ENCODE results near the gene XKR7. TPM values are rescaled to one million over a fixed set of nuclear protein-coding genes. Genes with fewer than 3 reads are reported as not detected.

The XKR7 gene
- total RNA-seq, 1 donor from 2014 or later = 4.9 TPM

- Mint-ChIP-seq H3K27ac (ENCODE audit: unreplicated experiment) (no peak overlapping the region), H3K4me1 (no peaks in the 10 kb centered on the region), H3K36me3 (ENCODE audit: low read depth) (no peaks in the 10 kb centered on the region), H3K9me3 (no peaks in the 10 kb centered on the region), H3K27me3 (ENCODE audit: low read depth) (peaks cover 27% of the 10 kb centered on the region), H3K4me3 (no peak overlapping the region)
- no peak for DNase-seq (ENCODE audit: low read depth, low spot score)
- no peak for TF ChIP-seq CTCF (conservative IDR thresholded peaks at IDR 0.05)
These were observed 19.8 kb downstream of the XKR7 start for GRCh38 chr20:31987744-31988143.

DNA sequence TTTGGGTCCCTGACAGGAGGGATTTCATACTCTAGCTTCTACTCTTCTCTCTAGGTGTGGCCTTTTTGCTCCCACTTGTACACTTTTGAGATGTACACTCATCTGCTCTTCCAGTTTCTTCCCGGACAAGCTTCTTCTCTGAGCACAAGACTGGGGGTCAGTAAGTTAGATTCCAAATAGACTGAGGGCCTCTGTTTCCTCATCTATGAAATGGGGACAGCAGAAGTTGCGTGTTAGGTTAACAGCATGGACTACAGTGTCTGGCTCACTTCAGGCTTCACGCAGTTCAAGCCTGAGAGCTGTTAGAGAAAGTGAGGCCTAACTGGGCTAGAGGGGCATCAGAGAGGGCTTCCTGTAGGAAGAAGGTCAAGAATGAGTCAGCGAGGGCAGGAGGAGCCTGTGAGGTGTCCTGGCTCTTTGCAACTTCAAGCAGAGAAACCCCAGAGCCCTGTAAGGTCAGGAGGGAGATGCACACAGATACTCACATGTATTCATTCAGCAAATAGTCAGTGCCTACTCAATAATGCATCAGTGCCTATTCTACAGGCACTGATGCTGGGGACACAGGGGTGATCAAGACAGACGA lies 20.6 kb downstream of the XKR7 start:
- Mint-ChIP-seq H3K4me1 (no peaks in the 10 kb centered on the region), H3K27me3 (ENCODE audit: low read depth) (peaks cover 29% of the 10 kb centered on the region), H3K9me3 (no peaks in the 10 kb centered on the region), H3K4me3 (no peak overlapping the region), H3K36me3 (ENCODE audit: low read depth) (no peaks in the 10 kb centered on the region), H3K27ac (ENCODE audit: unreplicated experiment) (no peak overlapping the region)
- no peak for DNase-seq (ENCODE audit: low read depth, low spot score)
- no peak for TF ChIP-seq CTCF (conservative IDR thresholded peaks at IDR 0.05)

DNA sequence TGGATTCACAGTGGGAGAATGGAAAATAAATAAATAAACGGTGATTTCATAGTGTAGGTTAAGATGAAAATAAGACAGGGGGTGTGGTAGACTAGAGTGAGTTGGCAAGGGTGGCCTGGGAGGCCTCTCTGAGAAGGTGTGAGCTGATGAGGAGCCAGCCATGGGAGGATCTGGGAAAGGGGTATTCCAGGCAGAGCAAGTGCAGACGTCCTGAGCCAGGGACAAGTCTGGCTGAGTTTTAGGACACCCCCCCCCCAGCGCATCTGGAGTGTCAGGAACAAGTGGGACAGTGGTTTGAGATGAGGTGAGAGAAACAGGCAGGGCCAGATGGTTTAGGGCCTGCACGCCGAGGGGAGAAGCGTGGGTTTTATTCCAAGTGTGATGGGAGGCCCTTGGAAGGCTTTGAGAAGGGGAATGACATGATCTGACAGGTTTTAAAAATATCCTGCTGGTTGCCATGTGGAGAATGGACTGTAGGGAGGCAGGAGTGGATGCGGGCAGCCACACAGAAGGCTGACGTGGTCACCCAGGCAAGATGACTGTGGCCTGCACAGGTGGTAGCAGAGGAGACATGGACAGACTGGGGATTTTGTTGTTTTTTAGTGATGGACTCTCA lies 21.2 kb downstream of the XKR7 start:
- Mint-ChIP-seq H3K27me3 (ENCODE audit: low read depth) (peaks cover 35% of the 10 kb centered on the region), H3K9me3 (no peaks in the 10 kb centered on the region), H3K27ac (ENCODE audit: unreplicated experiment) (no peak overlapping the region), H3K36me3 (ENCODE audit: low read depth) (no peaks in the 10 kb centered on the region), H3K4me3 (no peak overlapping the region), H3K4me1 (no peaks in the 10 kb centered on the region)
- TF ChIP-seq CTCF (conservative IDR thresholded peaks at IDR 0.05) = no peak
- no peak for DNase-seq (ENCODE audit: low read depth, low spot score)

- H3K9me3 Mint-ChIP-seq = no peaks in the 10 kb centered on the region
- no peak for TF ChIP-seq CTCF (conservative IDR thresholded peaks at IDR 0.05)
- no peak overlapping the region for H3K4me3 Mint-ChIP-seq
- H3K36me3 Mint-ChIP-seq (ENCODE audit: low read depth) = no peaks in the 10 kb centered on the region
- peaks cover 52% of the 10 kb centered on the region for H3K27me3 Mint-ChIP-seq (ENCODE audit: low read depth)
- no peak overlapping the region for H3K27ac Mint-ChIP-seq (ENCODE audit: unreplicated experiment)
- DNase-seq (ENCODE audit: low read depth, low spot score) = no peak
- H3K4me1 Mint-ChIP-seq = no peaks in the 10 kb centered on the region
These were observed 22.8 kb downstream of the XKR7 start for GRCh38 chr20:31990641-31991338.

- Mint-ChIP-seq H3K36me3 (ENCODE audit: low read depth) (no peaks in the 10 kb centered on the region), H3K4me3 (no peak overlapping the region), H3K27me3 (ENCODE audit: low read depth) (peaks cover 57% of the 10 kb centered on the region), H3K4me1 (no peaks in the 10 kb centered on the region), H3K27ac (ENCODE audit: unreplicated experiment) (no peak overlapping the region), H3K9me3 (no peaks in the 10 kb centered on the region)
- no peak for DNase-seq (ENCODE audit: low read depth, low spot score)
- TF ChIP-seq CTCF (conservative IDR thresholded peaks at IDR 0.05) = no peak
These were observed 23.4 kb downstream of the XKR7 start for GRCh38 chr20:31991339-31991705.
